ENCODE results near the gene MRPL17. TPM values are rescaled to one million over a fixed set of nuclear protein-coding genes. Genes with fewer than 3 reads are reported as not detected.

Gene MRPL17
- polyA plus RNA-seq, 1 donor from 2014 or later = 28.3 TPM

DNA sequence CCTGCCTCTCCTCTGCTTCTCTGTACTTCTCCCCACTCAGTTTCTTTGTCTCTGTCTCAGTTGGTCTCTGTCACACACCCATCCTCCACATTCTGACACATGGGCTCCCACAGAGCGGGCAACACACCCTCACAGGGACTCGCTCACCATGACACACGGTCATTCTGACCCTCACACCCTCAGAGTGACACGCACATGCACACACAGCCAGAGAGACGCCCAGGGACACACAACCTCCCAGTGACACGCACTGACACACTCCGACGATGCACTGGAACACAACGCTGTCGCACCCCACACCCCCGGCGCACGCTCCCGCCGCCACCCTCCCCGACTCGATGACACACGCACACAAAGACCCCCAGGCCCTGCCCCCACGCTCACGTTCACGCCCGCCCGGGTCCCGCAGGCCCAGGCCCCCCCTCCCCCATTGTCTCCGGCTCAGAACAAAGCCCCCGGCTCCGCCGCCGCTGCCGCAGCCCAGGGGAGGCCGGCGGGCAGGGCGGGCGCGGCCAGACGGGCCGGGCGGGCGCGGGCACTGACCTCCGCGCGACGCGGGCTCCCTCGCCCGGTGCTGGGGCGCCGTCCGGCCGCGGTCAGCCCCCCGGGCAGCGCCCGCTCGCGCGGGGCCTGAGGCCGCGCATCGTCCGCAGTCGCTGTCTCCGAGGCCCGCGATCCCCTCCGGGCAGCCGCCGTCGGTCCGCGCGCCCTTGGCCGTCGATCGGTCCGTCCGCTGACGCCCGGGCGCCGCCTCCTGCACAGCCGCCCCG, 27.9 kb downstream of the MRPL17 start:
- Histone ChIP-seq H3K9me2 (ENCODE audit: insufficient read depth, low read length) (no peaks in the 10 kb centered on the region), H3K36me3 (ENCODE audit: insufficient read depth, low read length) (no peaks in the 10 kb centered on the region), H3K27ac (ENCODE audit: low read length) (peak overlapping the region; percentile 93), H4K20me1 (ENCODE audit: insufficient read depth) (peaks cover 2% of the 10 kb centered on the region), H3F3A (ENCODE audit: insufficient read depth, low read length, poor library complexity, severe bottlenecking) (no peaks in the 10 kb centered on the region), H3K27me3 (ENCODE audit: insufficient read depth, low read depth, low read length) (no peaks in the 10 kb centered on the region), H3K9ac (ENCODE audit: low read length) (peak overlapping the region; percentile 97), H3K9me3 (ENCODE audit: low read length) (no peaks in the 10 kb centered on the region), H3K4me3 (ENCODE audit: low read length) (peak overlapping the region; percentile 84), H3K79me2 (replicated peaks; ENCODE audit: insufficient read depth, low read length) (peaks cover 61% of the 10 kb centered on the region), H2AFZ (ENCODE audit: low read depth, low read length) (no peak overlapping the region), H3K4me2 (ENCODE audit: low read length) (peak overlapping the region; percentile 43)
- TF ChIP-seq RAD21 (conservative IDR thresholded peaks at IDR 0.05) = no peak
- TF ChIP-seq SMC3 (conservative IDR thresholded peaks at IDR 0.05; ENCODE audit: poor library complexity) = peak; percentile 30
- peak; percentile 47 for TF ChIP-seq EP300 (conservative IDR thresholded peaks at IDR 0.05; ENCODE audit: poor library complexity, severe bottlenecking)
- TF ChIP-seq, protein P1, sequence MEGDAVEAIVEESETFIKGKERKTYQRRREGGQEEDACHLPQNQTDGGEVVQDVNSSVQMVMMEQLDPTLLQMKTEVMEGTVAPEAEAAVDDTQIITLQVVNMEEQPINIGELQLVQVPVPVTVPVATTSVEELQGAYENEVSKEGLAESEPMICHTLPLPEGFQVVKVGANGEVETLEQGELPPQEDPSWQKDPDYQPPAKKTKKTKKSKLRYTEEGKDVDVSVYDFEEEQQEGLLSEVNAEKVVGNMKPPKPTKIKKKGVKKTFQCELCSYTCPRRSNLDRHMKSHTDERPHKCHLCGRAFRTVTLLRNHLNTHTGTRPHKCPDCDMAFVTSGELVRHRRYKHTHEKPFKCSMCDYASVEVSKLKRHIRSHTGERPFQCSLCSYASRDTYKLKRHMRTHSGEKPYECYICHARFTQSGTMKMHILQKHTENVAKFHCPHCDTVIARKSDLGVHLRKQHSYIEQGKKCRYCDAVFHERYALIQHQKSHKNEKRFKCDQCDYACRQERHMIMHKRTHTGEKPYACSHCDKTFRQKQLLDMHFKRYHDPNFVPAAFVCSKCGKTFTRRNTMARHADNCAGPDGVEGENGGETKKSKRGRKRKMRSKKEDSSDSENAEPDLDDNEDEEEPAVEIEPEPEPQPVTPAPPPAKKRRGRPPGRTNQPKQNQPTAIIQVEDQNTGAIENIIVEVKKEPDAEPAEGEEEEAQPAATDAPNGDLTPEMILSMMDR (IDR thresholded peaks at IDR 0.05; ENCODE audit: poor library complexity, severe bottlenecking) = no peak
- TF ChIP-seq EZH2 (IDR thresholded peaks at IDR 0.05; ENCODE audit: borderline replicate concordance, insufficient read depth, low read length, poor library complexity, severe bottlenecking) = no peak
- peak; percentile 87 for TF ChIP-seq TAF1 (IDR thresholded peaks at IDR 0.05; ENCODE audit: low read depth)
- peak; percentile 77 for TF ChIP-seq REST (IDR thresholded peaks at IDR 0.05; ENCODE audit: borderline replicate concordance)
- TF ChIP-seq POLR2AphosphoS5 (IDR thresholded peaks at IDR 0.05) = peak; percentile 92
- TF ChIP-seq MXI1 (conservative IDR thresholded peaks at IDR 0.05; ENCODE audit: poor library complexity, severe bottlenecking) = peak; percentile 72

- no peaks in the 10 kb centered on the region for H3K9me3 ChIP-seq (ENCODE audit: low read length)
- no peaks in the 10 kb centered on the region for H3K27me3 ChIP-seq (ENCODE audit: insufficient read depth, low read depth, low read length)
- TF ChIP-seq EP300 (conservative IDR thresholded peaks at IDR 0.05; ENCODE audit: poor library complexity, severe bottlenecking) (no peak), MXI1 (conservative IDR thresholded peaks at IDR 0.05; ENCODE audit: poor library complexity, severe bottlenecking) (no peak), TAF1 (IDR thresholded peaks at IDR 0.05; ENCODE audit: low read depth) (no peak), REST (IDR thresholded peaks at IDR 0.05; ENCODE audit: borderline replicate concordance) (no peak), EZH2 (IDR thresholded peaks at IDR 0.05; ENCODE audit: borderline replicate concordance, insufficient read depth, low read length, poor library complexity, severe bottlenecking) (no peak), RAD21 (conservative IDR thresholded peaks at IDR 0.05) (no peak)
- peak overlapping the region; percentile 97 for H3K9ac ChIP-seq (ENCODE audit: low read length)
- peaks cover 69% of the 10 kb centered on the region for H3K79me2 ChIP-seq (replicated peaks; ENCODE audit: insufficient read depth, low read length)
- peaks cover 8% of the 10 kb centered on the region for H4K20me1 ChIP-seq (ENCODE audit: insufficient read depth)
- peak overlapping the region; percentile 43 for H3K4me2 ChIP-seq (ENCODE audit: low read length)
- H2AFZ ChIP-seq (ENCODE audit: low read depth, low read length) = no peak overlapping the region
- no peaks in the 10 kb centered on the region for H3F3A ChIP-seq (ENCODE audit: insufficient read depth, low read length, poor library complexity, severe bottlenecking)
- peak overlapping the region; percentile 84 for H3K4me3 ChIP-seq (ENCODE audit: low read length)
- peak overlapping the region; percentile 93 for H3K27ac ChIP-seq (ENCODE audit: low read length)
- H3K9me2 ChIP-seq (ENCODE audit: insufficient read depth, low read length) = no peaks in the 10 kb centered on the region
- no peaks in the 10 kb centered on the region for H3K36me3 ChIP-seq (ENCODE audit: insufficient read depth, low read length)
Observed at GRCh38 chr11:6654281-6655019, 28.7 kb downstream of the MRPL17 start.
